GM11168 (cell line): ENCODE measurements around the gene ABCB8.

Source experiments
- in situ Hi-C: fragments of 300-500 bp; cut with MboI; formaldehyde crosslinking; loops from one replicate; pipeline ENCODE4 v1.12.0; 2022; ENCODE audit warnings: low sequenced_read_pairs; ENCODE audit not compliant: unreplicated experiment

The ABCB8 gene

DNA sequence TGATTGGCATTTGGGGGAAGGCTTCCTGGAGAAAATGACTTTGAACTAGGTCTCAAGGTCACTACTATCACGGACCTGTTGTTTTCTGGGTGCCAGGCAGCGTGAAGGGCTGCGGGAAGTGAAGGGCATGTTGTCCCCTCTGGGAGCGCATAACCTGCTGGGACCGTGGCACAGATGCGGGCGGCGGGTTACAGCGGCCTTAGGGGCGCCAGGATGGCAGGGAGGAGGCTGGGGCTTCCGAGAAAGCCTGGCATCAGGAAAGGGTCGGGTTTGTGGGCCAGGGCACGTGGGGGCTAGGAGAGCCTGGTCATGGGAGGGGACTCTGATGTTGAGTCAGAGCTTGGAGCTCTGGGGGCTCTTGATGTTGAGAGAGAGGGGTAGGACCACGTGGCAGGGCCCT, 37.3 kb downstream of the ABCB8 start:
- in situ Hi-C loops, result no loop called here

DNA sequence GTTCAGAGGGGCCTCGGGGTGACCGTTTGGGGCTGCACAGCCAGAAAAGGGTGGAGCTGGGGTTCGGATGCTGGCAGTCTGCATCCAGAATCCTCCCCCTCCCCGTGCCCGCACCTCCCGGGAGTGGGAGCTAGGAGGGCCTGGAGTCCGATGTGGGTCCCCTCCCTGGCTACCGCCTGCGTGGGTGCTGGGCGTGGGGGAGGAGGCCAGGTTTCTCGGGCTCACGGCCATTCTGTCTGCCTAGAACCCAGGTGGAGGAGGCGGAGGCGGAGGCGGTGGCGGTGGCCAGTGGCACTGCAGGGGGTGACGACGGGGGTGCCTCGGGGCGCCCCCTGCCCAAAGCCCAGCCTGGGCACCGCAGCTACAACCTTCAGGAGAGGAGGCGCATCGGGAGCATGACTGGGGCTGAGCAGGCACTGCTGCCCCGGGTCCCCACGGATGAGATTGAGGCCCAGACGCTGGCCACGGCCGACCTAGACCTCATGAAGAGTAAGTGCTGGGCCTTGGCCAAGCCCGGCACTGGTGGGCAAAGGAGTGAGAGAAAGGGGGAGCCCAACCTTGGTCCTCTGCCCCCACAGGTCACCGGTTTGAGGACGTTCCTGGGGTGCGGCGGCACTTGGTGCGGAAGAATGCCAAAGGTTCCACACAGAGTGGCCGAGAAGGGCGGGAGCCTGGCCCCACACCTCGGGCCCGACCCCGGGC, 38.2 kb downstream of the ABCB8 start:
- in situ Hi-C loops, result no loop called here

DNA sequence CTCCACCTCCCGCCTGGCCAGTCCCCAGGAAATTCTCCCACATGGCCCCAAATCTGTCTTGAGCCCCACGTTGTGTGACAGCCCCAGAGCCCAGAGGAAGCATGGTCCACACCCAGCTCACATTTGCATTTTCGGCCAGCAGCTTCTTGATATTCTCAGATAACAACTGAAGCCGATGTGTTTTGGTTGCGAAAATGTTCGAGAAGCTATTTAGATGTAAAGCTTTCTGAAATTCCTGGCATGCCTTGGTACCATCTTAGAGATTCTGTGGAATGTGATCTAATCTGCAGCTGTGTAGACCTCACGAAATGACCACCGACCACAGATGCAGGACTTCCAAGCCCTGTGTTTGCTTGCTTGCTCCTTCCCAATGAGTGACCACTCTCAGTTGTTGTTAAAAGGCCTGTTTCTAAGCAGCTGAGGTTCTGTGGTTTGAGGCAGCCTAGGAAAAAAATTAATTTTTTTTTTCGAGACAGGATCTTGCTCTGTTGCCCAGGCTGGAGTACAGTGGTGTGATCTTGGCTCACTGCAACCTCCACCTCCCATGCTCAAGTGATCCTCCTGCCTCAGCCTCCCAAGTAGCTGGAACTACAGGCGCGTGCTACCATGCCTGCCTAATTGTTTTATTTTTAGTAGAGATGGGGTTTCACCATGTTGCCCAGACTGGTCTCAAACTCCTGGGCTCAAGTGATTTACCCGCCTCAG, 40.0 kb downstream of the ABCB8 start:
- in situ Hi-C loops, result no loop called here

DNA sequence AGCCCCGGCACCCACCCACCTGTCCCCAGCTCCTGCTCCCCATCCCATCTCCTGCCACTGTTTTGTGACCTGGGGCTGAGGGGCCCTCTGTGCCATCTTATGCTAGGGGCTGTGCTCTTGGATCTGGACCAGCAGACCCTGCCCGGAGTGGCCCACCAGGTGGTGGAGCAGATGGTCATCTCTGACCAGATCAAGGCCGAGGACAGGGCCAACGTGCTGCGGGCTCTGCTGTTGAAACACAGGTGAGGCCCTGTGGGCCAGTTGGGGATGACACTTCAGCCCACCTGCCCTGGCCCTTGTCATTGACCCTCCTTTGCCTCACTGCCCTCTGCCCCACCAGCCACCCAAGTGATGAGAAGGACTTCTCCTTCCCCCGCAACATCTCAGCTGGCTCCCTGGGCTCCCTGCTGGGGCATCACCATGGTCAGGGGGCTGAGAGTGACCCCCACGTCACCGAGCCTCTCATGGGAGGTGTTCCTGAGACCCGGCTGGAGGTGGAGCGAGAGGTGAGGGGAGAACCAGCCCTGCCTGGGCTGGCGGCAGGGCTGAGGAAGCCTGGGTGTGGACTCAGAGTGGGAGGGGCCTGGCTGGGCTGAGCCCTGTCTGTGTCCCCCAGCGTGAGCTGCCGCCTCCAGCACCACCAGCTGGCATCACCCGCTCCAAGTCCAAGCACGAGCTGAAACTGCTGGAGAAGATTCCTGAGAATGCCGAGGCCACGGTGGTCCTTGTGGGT, 41.8 kb downstream of the ABCB8 start:
- in situ Hi-C loops, result no loop called here

DNA sequence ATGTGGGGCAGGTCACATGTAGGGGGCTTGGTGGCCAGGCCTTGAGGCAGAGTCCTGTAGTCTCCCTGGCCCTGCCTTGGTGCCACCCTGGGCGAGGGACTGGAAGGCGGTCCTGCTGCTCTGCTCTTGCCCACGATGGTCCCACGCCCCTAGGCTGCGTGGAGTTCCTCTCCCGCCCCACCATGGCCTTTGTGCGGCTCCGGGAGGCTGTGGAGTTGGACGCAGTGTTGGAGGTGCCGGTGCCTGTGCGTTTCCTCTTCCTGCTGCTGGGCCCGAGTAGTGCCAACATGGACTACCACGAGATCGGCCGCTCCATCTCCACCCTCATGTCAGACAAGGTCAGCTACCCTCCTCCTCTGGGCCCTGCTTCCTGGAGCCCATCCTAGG, 42.3 kb downstream of the ABCB8 start:
- in situ Hi-C loops, result no loop called here

DNA sequence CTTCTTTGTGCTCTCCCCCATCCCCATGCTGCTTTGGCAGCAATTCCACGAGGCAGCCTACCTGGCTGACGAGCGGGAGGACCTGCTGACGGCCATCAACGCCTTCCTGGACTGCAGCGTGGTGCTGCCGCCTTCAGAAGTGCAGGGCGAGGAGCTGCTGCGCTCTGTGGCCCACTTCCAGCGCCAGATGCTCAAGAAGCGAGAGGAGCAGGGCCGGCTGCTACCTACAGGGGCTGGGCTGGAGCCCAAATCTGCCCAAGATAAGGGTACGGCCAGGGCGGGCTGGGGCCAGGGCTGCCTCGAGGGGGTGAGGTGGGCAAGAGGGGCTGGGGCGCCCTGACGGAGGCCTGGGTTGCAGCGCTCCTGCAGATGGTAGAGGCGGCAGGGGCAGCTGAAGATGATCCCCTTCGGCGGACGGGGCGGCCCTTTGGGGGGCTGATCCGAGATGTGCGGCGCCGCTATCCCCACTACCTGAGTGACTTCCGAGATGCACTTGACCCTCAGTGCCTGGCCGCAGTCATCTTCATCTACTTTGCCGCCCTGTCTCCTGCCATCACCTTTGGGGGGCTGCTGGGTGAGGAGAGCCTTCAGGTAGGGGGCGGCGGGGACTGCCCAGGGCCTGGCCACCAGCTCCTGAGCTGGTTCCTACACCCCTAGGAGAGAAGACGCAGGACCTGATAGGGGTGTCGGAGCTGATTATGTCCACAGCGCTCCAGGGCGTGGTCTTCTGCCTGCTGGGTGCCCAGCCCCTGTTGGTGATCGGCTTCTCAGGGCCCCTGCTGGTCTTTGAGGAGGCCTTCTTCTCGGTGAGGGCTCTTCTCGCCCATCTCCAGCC, 43.0 kb downstream of the ABCB8 start:
- in situ Hi-C loops, result no loop called here

DNA sequence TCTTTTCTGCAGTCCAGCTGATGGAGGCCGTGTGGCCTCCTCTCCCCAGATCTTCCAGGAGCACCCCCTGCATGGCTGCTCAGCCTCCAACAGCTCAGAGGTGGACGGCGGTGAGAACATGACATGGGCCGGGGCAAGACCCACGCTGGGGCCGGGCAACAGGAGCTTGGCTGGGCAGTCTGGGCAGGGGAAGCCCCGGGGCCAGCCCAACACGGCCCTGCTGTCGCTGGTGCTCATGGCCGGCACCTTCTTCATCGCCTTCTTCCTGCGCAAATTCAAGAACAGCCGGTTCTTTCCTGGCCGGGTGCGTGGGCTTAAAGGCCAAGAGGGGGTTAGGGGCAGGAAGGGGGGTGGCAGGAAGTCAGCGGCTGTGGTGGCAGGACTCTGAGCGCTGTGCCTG, 45.7 kb downstream of the ABCB8 start:
- in situ Hi-C loops, result no loop called here

DNA sequence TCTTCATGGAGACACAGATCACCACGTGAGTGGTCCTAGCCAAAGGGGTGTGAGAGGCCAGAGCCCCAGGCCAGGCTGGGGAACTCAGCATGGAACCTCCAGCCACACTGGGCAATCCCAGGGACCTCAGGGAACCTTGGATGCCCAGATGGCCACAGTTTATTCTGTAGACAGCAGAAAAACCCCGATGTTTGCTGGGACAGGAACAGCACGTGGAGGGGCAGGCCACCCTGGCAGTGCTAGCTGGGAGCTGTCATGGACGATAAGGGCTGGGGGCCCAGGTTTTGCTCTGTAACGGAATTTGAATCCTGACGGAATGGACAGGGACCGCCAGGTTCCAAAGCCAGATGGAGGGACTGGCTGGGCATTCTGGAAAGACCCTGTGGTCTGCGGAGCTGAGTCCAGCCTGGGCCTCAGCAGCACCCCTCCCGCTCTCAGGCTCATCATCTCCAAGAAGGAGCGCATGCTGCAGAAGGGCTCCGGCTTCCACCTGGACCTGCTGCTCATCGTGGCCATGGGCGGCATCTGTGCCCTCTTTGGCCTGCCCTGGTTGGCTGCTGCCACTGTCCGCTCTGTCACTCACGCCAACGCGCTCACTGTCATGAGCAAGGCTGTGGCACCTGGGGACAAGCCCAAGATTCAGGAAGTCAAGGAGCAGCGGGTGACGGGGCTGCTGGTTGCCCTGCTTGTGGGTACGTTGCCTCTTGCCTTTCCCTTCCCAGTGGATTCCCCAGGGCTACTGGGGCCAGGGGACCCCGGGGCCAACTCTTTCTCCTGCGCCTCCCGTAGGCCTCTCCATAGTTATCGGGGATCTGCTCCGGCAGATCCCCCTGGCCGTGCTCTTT, 46.8 kb downstream of the ABCB8 start:
- in situ Hi-C loops, result no loop called here

DNA sequence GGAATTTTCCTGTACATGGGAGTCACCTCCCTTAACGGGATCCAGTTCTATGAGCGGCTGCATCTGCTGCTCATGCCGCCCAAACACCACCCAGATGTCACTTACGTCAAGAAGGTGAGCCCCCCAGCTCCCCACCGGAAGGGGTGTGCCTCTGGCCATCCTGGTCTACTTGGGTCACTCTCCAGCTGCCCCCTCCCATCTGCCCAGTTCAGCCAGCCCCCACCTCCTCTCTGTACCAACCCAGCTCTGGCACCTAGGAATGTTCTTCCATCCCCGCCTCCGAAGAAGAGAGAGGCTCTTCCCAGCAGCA, 47.4 kb downstream of the ABCB8 start:
- in situ Hi-C loops, result no loop called here

DNA sequence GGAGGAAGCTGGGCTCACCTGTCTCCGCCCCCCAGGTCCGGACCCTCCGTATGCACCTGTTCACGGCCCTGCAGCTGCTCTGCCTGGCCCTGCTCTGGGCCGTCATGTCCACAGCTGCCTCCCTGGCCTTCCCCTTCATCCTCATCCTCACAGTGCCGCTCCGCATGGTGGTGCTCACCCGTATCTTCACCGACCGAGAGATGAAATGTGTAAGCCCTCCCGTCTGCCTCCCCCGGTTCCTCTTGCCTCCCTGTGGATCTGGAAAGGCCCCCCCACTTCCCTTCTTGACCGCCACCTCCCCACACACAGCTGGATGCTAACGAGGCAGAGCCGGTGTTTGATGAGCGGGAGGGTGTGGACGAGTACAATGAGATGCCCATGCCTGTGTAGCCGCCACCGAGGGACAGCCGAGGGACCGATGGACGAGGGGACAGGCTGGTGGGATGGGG, 47.8 kb downstream of the ABCB8 start:
- in situ Hi-C loops, result no loop called here

DNA sequence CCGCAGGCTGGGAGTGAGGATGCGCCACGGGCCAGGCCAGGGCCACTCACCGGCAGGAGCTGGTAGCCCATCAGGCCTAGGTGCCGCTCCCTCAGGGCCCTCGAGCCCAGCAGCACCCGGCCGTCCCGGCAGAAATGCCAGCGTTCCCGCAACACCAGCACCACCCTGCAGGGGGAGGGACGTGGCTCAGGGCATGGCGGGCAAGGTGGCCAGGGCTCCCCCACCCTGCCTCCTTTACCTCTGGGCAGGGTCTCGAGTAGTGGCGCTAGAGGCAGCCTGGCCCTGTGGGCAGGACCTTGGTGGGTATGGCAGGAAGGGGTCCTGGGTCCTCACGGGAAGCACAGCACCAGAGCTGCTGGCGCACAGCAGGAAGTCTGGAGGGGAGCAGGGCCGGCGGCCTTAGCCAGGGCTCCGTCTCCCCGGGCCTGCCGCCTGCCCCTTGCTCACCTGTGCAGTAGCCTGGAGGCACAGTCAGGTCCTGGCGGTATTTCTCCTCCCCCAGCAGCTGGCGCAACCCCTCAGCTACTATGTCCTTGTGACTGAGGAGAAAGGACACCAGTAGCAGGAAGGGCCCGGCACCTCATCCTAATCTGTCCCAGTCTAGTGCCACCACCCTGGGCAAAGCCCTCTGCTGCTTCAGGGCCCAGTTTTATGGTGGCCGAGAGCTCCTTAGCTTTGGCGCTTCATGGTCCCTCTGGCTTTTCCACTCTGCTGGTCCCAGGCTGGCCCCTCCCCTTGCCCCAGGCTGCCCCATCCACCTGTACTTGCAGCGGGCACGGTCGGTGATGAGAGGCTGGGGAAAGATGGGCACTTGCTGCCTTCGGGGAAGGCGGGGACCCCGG, 48.8 kb downstream of the ABCB8 start:
- in situ Hi-C loops, result no loop called here

DNA sequence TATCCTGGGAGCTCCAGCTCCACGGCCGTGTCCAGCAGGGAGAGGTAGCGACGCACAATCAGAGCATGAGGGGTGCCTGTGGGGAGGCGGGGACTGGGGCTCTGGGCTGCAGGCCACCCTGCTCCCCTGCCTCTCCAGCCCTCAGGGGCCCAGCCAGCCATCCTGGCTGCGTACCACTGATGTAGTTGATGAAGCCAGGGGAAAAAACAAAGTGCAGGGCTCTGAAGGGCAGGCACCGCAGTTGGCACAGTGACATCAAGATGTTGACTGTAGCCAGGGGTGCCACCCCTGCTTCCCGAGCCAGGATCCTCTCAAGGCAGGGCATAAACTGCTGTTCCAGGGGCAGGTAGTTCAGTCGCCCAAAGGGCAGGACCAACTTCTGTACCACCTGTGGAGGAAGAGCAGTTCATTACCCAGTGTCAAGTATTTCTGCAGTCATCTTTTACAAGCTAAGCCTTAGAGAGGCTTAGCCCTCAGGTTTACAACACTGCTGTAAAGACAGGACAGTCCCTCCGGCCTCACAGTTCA, 49.5 kb downstream of the ABCB8 start:
- in situ Hi-C loops, result no loop called here

DNA sequence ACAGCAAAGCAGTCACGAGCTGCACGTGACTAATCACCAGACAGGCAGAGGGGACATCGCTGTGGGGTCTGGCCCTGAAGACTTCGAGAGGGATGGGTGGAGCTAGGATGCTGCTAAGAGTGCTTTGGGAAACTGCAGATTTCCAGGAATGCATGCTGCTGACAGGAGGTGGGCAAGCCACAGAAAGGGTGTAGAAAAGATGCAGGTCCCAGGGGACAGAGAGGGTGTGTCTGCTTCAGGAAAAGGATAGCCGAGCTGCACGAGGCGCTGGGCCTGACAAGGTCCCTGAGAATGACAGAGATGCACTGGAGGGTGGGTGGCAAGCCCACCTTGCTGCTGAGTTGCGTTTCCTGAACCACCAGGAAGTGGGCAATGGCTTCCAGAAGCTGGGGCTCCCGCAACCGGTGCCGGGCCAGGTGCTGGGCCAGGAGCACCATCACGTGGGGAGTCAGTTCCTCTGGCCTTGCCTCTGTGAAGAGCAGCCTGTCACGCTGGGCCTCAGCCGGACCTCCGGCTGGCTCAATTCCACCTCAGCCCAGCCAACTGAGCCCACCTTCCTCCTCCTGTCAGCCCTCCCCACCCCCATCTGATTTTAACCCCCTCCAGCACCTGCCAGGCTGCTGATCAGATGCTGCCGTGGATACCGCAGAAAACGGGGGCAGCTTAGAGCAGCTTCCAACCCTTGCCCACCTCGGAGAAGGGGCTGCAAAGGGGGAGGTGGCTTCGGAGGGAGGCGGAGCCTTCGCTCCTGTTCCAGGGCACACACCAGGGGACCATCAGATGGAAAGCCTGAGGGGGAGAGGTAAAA, 50.2 kb downstream of the ABCB8 start:
- in situ Hi-C loops, result no loop called here

DNA sequence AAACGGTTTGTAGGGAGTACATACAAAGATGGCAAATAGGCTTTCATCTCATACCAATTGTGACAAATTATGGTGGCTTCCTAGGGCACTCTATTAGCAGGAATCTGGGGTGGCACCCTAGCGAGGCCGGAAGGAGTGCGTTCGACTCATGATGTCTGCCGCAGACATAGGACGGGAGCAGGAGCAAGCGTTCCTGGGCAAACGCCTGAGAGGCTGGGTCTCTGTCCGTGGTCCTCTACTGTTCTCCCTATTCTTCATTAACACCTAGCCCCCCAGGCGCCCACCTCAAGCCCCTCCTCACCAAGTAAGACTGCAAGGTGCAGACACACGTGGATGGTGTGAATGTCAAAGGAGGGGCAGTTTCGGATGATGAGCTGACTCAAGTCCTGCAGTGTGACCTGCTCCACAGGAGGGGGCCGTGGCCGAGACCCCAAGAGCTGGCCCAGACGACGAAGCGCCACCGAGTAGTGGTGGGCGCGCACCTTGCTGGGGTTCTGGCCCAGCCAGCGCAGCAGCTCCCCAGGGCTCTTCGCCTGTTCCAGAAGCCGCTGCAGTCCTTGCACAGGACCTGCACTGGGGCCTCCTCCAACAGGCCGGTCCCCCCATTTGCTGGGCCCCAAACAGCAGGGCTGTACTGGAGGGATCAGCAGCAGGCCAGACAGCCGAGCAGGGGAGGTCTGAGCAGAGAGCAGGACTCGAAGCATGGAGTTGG, 51.1 kb downstream of the ABCB8 start:
- in situ Hi-C loops, result no loop called here

DNA sequence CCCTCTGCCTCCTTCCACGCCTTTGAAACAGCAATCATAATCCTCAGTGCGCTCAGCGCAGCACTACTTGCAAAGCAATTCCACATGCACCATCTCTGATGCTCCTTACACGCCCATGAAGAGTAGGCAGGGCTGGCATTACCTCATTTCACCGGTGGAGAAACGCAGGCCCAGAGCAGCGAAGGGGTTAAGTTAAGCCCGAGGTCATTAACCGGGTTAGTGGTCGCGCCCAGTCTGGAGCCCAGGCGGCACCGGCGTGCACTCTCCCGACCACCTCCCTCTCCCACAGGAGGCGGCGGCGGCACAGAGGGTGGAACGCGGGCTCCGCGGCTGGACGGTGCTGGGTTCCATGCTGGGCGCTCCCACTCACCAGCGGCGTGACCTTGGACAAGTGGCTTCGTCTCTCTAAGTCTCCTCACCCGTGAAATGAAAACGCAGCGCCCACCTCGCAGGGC, 51.8 kb downstream of the ABCB8 start:
- in situ Hi-C loops, result no loop called here

DNA sequence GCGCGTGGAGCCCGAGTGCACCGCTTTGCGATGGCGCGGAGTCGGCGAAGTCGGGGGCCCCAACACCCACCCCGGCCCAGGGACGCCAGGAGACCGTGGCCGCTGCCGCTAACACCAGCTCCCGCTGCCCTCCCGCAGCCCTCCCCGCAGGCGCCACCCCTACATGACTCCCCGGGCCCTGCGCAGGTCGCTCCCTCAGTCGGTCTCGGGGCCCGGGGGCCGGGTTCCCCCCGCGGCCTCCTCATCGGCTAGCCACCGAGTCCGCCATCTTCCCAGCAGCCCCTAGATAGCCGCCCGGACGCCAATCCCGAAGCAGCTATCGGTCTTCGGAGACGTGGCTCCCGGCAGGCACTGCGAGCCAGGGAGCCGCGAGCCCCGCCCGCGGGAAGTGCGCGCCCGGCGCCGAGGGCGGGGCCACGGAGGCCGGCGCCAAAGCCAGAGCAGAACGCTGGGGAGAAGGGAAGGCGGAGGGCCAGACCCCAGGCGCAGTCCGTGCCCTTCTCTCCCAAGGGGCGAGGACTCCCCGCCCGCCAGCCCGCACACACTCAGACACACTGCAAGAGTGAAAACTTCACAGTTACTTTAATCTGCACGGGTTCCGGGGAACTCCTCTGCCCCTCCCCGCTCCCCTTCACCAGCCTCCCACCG, 52.4 kb downstream of the ABCB8 start, which contains the start of gene FASTK:
FASTK (minus strand) TSS at position 288 of the 648 bp plus-strand sequence; CDS start at position 245, 43 bp downstream.
- in situ Hi-C loops, result no loop called here
